GM19463 (cell line): ENCODE measurements around the gene PRIM1.
A peak's percentile ranks its signal among the peaks of the same experiment; 100 is the strongest.
"Not testable (repeated sequence)": the region's sequence is repeated elsewhere in the genome, so short reads cannot be mapped to it uniquely, and the experiment has no call there.

Experiments
- ATAC-seq: cut with Tn5 transposase; IDR thresholded peaks from one replicate; pipeline ENCODE4 v1.9.1; 2021; ENCODE audit warnings: mild to moderate bottlenecking, moderate library complexity; ENCODE audit not compliant: unreplicated experiment

The PRIM1 gene

DNA sequence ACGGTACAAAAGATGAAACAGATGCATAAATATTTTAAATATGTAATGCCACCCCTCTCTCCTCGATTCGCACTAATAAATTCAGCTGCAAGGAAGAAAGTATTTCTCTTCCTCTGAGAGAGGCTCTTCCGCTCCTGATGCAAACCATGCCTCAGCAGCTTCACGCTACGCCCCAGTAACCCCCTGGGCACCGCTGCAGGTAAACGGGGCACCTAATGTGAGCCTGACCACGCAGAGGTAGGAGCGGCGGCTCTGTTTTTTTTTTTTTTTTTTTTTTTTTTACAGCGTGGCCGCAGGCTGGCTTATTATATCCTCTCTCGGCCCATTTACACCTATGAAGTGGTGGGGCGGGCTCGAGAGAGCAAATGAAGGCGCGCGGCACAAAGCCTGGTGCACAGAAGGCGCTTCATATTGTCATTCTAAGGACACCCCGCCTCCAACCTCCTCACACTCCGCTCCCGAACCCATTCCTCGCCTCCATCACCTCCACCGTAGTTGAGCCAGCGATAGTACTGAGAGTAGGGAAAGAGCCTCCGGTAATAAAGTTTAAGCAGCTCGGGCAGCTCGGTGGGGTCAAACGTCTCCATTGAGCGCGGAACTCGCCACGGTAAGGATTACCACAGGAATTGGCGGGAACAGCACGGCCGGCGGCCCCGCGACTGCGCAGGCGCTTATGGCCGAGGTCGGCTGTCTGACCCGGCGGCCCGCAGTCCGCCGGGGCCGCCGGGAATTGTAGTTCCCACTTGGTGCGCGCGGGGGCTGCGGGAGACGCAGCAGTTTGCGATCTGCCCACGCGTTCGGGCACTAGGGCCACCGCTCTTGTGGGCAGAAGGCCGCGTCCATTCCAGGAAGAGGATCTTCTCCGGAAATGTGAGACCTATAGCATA lies at the start of gene PRIM1:
PRIM1 (minus strand) TSS at position 612 of the 887 bp plus-strand sequence; CDS start at position 587, 25 bp downstream.
- ATAC-seq = peak; percentile 76

DNA sequence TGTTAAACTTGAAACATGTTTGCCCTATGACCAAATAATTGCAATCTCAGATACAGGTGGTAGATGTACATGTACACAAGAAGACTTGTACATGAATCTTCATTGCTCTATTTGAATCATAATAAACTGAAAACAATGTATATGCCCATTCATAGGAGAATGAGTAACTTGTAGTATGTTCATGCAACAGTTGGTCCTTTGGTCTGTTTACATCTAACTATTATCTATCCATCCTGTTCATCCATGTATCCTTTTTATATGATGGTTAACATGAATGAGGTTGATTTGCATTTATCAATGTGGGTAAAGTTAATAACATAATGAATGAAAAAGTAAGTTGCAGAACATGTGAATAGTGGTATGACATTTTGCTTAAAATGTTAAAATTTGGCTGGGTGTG lies 48.1 kb upstream of the PRIM1 start:
- no peak for ATAC-seq

GRCh38 chr12:56799345-56799744 lies 47.2 kb upstream of the PRIM1 start:
- not testable (repeated sequence) for ATAC-seq

- ATAC-seq = not testable (repeated sequence)
These were observed 43.7 kb upstream of the PRIM1 start for GRCh38 chr12:56795791-56796190.

GRCh38 chr12:56795046-56795562 lies 43.0 kb upstream of the PRIM1 start:
- ATAC-seq = not testable (repeated sequence)

DNA sequence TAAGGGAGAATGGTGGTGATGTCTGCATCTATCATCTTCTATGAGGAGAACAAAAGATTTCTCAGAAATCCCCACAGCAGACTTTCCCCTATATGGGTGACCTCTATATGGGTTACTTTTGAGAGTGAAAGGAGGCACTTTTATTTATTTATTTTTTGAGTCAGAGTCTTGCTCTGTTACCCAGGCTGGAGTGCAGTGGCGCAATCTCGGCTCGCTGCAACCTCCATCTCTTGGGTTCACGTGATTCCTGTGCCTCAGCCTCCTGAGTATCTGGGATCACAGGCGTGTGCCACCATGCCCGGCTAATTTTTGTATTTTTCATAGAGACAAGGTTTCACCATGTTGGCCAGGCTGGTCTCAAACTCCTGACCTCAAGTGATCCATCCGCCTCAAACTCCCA lies 41.0 kb upstream of the PRIM1 start:
- not testable (repeated sequence) for ATAC-seq

- ATAC-seq = no peak
These were observed 40.6 kb upstream of the PRIM1 start for GRCh38 chr12:56792678-56793077.

GRCh38 chr12:56789429-56789828 lies 37.3 kb upstream of the PRIM1 start:
- not testable (repeated sequence) for ATAC-seq

GRCh38 chr12:56787498-56787897 lies 35.4 kb upstream of the PRIM1 start:
- ATAC-seq = no peak

DNA sequence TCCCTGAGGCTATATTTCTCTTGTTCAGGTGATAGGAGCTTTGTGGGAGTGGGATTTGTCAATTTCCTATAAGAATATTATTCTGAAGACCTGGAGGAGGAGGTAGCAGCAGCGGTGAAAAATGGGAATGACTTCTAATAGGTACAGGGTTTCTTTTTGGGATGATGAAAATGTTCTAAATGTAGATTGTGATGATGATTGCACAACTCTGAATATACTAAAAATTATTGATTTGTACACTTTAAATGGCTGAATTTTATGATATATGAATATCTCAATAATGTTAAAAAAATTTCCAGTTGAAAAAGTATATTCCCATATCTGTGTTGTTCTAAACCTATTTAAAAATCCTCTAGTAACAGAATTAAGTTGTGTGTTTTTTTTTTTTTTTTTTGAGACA lies 33.8 kb upstream of the PRIM1 start:
- no peak for ATAC-seq

- ATAC-seq = no peak
These were observed 33.2 kb upstream of the PRIM1 start for GRCh38 chr12:56785141-56785865.

- no peak for ATAC-seq
These were observed 29.6 kb upstream of the PRIM1 start for GRCh38 chr12:56781726-56782125.

GRCh38 chr12:56778756-56779155 lies 26.6 kb upstream of the PRIM1 start:
- no peak for ATAC-seq

DNA sequence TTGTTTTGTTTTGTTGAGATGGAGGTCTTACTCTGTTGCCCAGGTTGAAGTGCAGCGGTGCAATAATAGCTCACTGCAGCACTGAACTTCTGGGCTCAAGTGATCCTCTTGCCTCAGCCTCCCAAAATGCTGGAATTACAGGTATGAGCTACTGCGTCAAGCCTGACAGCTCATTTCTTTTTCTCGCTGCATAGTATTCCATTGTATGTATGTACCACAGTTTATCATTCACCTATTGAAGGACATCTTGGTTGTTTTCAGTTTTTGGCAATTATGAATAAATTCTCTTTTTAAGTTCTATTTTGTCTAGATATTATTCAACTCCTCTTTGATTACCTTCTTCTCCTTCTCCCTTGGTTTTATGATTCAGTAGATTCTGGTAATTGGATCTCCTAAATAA lies 24.5 kb upstream of the PRIM1 start:
- no peak for ATAC-seq

GRCh38 chr12:56775638-56776037 lies 23.5 kb upstream of the PRIM1 start:
- ATAC-seq = no peak

- no peak for ATAC-seq
These were observed 21.0 kb upstream of the PRIM1 start for GRCh38 chr12:56773113-56773512.

- no peak for ATAC-seq
These were observed 20.5 kb upstream of the PRIM1 start for GRCh38 chr12:56772625-56773024.

DNA sequence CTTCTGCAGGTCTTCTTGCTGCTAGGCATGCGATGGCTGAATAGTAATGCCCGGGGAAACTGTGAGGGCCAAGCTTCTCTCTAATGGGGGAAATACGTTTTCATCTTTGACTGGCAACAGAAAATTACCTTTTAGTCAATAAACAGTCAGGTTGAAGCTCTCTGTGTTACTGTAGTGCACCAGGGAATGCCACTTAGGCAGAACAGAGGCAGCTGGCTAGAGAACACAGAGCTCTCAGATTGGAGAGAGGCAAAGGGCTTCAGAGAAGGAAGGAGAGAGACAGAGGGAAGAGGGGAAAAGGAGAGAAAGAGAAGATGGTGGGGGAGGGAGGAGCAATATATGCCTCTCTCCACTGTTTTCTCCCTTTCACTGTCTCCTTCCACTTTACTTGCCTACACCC lies 17.7 kb upstream of the PRIM1 start:
- no peak for ATAC-seq

- ATAC-seq = no peak
These were observed 16.3 kb upstream of the PRIM1 start for GRCh38 chr12:56768424-56768823.

- peak; percentile 99 for ATAC-seq
These were observed 14.4 kb upstream of the PRIM1 start for GRCh38 chr12:56766535-56766934.

- ATAC-seq = no peak
These were observed 11.9 kb upstream of the PRIM1 start for GRCh38 chr12:56763753-56764657.
